Measurements from ENCODE around the gene CLDN18.

- no peak for TF ChIP-seq CBX8 (IDR thresholded peaks at IDR 0.05; ENCODE audit: borderline replicate concordance, low read depth, low read length)
- no peak for TF ChIP-seq JUN (IDR thresholded peaks at IDR 0.05; ENCODE audit: low read depth, low read length)
Measured at GRCh38 chr3:138062037-138062436, 52.1 kb downstream of the CLDN18 start.
